Activated naive CD8-positive, alpha-beta T cell treated with anti-CD3 and anti-CD28 coated beads, Interleukin-2, amount 50 U/mL, for 16 hours (primary cell): ENCODE data around the gene DYSF.

Source experiments
- DNase-seq: peaks from one replicate; pipeline ENCODE4 v3.0.0-alpha.2; 2020; ENCODE audit warnings: low read depth, low spot score

DYSF gene

GRCh38 chr2:71571945-71572344 is 118.6 kb downstream of the DYSF start:
- no peak for DNase-seq

- no peak for DNase-seq
Measured at GRCh38 chr2:71575966-71576365, 122.6 kb downstream of the DYSF start.

- DNase-seq: no peak
Measured at GRCh38 chr2:71576541-71576940, 123.2 kb downstream of the DYSF start.

- DNase-seq: no peak
Measured at GRCh38 chr2:71577209-71577608, 123.8 kb downstream of the DYSF start.

- DNase-seq: no peak
Measured at GRCh38 chr2:71578767-71579342, 125.5 kb downstream of the DYSF start.

GRCh38 chr2:71581026-71581425 is 127.7 kb downstream of the DYSF start:
- no peak for DNase-seq

- DNase-seq: no peak
Measured at GRCh38 chr2:71583876-71584275, 130.5 kb downstream of the DYSF start.

- DNase-seq: no peak
Measured at GRCh38 chr2:71586471-71586870, 133.1 kb downstream of the DYSF start.

GRCh38 chr2:71587509-71588073 is 134.2 kb downstream of the DYSF start:
- DNase-seq: no peak

GRCh38 chr2:71588497-71589170 is 135.3 kb downstream of the DYSF start:
- no peak for DNase-seq

GRCh38 chr2:71589763-71590162 is 136.4 kb downstream of the DYSF start:
- no peak for DNase-seq

- DNase-seq: no peak
Measured at GRCh38 chr2:71591044-71591443, 137.7 kb downstream of the DYSF start.

- DNase-seq: no peak
Measured at GRCh38 chr2:71592181-71592711, 138.9 kb downstream of the DYSF start.

- DNase-seq: no peak
Measured at GRCh38 chr2:71595569-71595968, 142.2 kb downstream of the DYSF start.

GRCh38 chr2:71596011-71596410 is 142.7 kb downstream of the DYSF start:
- DNase-seq: no peak

GRCh38 chr2:71597756-71598155 is 144.4 kb downstream of the DYSF start:
- DNase-seq: no peak

GRCh38 chr2:71598526-71598925 is 145.2 kb downstream of the DYSF start:
- no peak for DNase-seq

- DNase-seq: no peak
Measured at GRCh38 chr2:71599038-71599437, 145.7 kb downstream of the DYSF start.

GRCh38 chr2:71599646-71600236 is 146.4 kb downstream of the DYSF start:
- no peak for DNase-seq

- no peak for DNase-seq
Measured at GRCh38 chr2:71600555-71600954, 147.2 kb downstream of the DYSF start.

- no peak for DNase-seq
Measured at GRCh38 chr2:71601136-71602114, 148.1 kb downstream of the DYSF start.

GRCh38 chr2:71602115-71602495 is 148.7 kb downstream of the DYSF start:
- DNase-seq: no peak
